AG10803 (cell line): ENCODE results near the gene ASB2.

Experiments
- DNase-seq: peaks from one replicate; pipeline ENCODE4 v3.0.0; 2010; ENCODE audit warnings: low read depth
- H3K4me3 ChIP-seq: 2 replicates; pipeline ENCODE4 v1.5.1; 2011; ENCODE audit warnings: mild to moderate bottlenecking, low read length, control low read depth
- TF ChIP-seq, protein P1 (sequence below): conservative IDR thresholded peaks from 2 replicates; pipeline ENCODE4 v1.5.1; 2011; ENCODE audit warnings: mild to moderate bottlenecking, low read length, control low read depth, inconsistent platforms

The ASB2 gene

DNA sequence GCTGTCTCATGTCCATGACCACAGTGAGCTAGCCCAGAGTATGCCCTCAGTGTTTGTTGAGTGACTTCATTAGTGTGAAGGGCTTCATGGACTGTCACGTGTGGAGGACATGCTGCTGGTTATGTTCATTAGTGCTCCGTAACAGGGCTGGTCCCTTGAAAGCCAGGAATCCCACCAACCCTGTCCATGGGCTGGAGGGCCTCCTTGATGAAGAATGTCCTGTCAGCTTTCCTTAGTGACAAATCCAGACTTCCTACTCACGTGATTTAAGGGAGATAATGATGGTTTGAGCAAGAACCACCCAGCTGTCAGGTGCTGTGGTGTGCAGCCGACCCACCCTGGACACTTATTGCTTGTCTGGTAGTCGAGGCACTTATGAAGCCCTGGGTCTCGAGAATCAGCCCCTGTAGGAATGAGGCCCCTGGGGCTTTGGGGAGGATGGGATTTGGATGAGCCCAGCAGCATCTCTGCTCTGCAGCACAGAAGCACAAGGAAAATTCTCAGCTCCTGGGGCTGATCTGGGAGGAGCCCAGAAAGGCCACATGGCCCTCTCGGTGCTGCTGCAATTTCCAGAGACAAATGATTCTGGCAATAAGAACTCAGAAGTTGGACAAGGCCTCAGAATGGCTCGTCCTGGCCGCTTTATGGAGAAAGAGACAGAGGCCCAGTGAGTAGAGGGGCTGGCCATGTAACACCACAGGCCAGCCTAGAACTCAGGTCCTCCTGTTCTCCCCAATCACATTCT, 86.5 kb downstream of the ASB2 start:
- no peak for DNase-seq

DNA sequence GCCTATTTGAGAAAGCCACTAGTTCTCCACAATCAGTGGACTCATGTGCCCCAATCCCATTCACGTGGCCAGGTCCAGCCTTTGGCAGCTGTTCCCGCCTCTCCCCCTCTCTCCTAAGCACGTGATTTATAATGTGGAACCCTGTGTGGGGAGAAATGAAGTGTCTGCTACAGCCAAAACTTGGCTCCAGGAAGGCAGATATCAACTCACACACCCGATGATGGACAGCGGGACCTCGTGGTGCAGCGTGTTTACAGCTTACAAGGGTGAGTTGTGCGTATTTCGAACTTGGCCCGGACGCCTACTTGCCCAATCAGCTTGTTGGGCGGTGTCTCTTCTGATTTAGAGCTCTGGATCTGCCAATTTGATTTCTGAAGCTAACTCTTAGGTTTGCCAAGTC, 87.4 kb downstream of the ASB2 start:
- TF ChIP-seq, protein P1, sequence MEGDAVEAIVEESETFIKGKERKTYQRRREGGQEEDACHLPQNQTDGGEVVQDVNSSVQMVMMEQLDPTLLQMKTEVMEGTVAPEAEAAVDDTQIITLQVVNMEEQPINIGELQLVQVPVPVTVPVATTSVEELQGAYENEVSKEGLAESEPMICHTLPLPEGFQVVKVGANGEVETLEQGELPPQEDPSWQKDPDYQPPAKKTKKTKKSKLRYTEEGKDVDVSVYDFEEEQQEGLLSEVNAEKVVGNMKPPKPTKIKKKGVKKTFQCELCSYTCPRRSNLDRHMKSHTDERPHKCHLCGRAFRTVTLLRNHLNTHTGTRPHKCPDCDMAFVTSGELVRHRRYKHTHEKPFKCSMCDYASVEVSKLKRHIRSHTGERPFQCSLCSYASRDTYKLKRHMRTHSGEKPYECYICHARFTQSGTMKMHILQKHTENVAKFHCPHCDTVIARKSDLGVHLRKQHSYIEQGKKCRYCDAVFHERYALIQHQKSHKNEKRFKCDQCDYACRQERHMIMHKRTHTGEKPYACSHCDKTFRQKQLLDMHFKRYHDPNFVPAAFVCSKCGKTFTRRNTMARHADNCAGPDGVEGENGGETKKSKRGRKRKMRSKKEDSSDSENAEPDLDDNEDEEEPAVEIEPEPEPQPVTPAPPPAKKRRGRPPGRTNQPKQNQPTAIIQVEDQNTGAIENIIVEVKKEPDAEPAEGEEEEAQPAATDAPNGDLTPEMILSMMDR = no peak
- H3K4me3 ChIP-seq = no peak overlapping the region

More for the DNA sequence above, 86.5 kb downstream of the ASB2 start:
- no peak overlapping the region for H3K4me3 ChIP-seq
- TF ChIP-seq, protein P1 = no peak

DNA sequence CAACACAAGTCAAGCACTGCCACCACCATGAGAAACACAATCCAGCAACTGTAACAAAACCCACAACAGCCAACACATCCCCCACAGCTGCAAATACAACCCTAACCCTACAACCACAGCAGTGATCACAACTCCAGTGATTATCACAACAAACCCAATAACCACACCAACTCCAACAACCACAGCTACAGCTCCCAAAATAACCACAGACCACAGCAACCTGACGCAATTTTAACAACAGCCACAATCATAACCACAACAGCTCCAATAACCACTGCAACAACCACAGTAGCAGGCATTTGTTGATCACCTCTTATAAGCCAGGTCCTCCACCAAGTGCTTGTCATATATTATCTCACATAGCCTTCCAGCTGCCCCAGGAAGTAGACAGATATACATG, 91.4 kb downstream of the ASB2 start:
- DNase-seq = no peak
- TF ChIP-seq, protein P1 = no peak

More for the DNA sequence above, 87.4 kb downstream of the ASB2 start:
- DNase-seq = no peak

More for the DNA sequence above, 91.4 kb downstream of the ASB2 start:
- no peak overlapping the region for H3K4me3 ChIP-seq
